Central memory CD8-positive, alpha-beta T cell (primary cell): Measurements from ENCODE around the gene ZAP70.

Experiments used
- ATAC-seq: fragments of 150-1000 bp; cut with Tn5 transposase; replicated peaks from 2 replicates; pipeline ENCODE4 v1.10.0; 2022; ENCODE audit warnings: mild to moderate bottlenecking, moderate FRiP score, moderate number of reproducible peaks; ENCODE audit not compliant: poor library complexity, severe bottlenecking; ENCODE audit errors: extremely low read depth
- DNase-seq, 2 donors: peaks; one replicate each; pipeline ENCODE4 v3.0.0; 2021; ENCODE audit warnings: low spot score in 2 of 2
- H3K27ac Mint-ChIP-seq: one replicate; pipeline ENCODE4 v1.8.0; 2022; ENCODE audit warnings: low read depth, mild to moderate bottlenecking, moderate library complexity, mixed read lengths
- H3K27me3 Mint-ChIP-seq: one replicate; pipeline ENCODE4 v1.8.0; 2022; ENCODE audit warnings: mixed read lengths
- H3K36me3 Mint-ChIP-seq: one replicate; pipeline ENCODE4 v1.8.0; 2022; ENCODE audit warnings: mild to moderate bottlenecking, moderate library complexity, mixed read lengths; ENCODE audit not compliant: insufficient read depth
- H3K4me1 Mint-ChIP-seq: one replicate; pipeline ENCODE4 v1.8.0; 2022; ENCODE audit warnings: mixed read lengths
- H3K4me3 Mint-ChIP-seq: one replicate; pipeline ENCODE4 v1.8.0; 2022; ENCODE audit warnings: mild to moderate bottlenecking, moderate library complexity, mixed read lengths
- H3K9me3 Mint-ChIP-seq: one replicate; pipeline ENCODE4 v1.8.0; 2022; ENCODE audit warnings: mixed read lengths

ZAP70 gene

GRCh38 chr2:97714950-97715652, 1.7 kb downstream of the ZAP70 start:
- peak overlapping the region; percentile 97 for H3K27ac Mint-ChIP-seq
- no peaks in the 10 kb centered on the region for H3K9me3 Mint-ChIP-seq
- peaks cover 44% of the 10 kb centered on the region for H3K36me3 Mint-ChIP-seq
- H3K4me3 Mint-ChIP-seq = peak overlapping the region; percentile 97
- no peak for DNase-seq
- no peaks in the 10 kb centered on the region for H3K27me3 Mint-ChIP-seq
- peaks cover 95% of the 10 kb centered on the region for H3K4me1 Mint-ChIP-seq
- ATAC-seq = no peak

- H3K4me3 Mint-ChIP-seq = peak overlapping the region; percentile 97
- peak overlapping the region; percentile 97 for H3K27ac Mint-ChIP-seq
- H3K4me1 Mint-ChIP-seq = peaks cover 94% of the 10 kb centered on the region
- H3K27me3 Mint-ChIP-seq = no peaks in the 10 kb centered on the region
- DNase-seq (no peak), ATAC-seq (no peak)
- no peaks in the 10 kb centered on the region for H3K9me3 Mint-ChIP-seq
- H3K36me3 Mint-ChIP-seq = peaks cover 53% of the 10 kb centered on the region
Measured at GRCh38 chr2:97715951-97716694, 2.7 kb downstream of the ZAP70 start.

- Mint-ChIP-seq H3K27ac (peak overlapping the region; percentile 97), H3K9me3 (no peaks in the 10 kb centered on the region), H3K27me3 (no peaks in the 10 kb centered on the region), H3K4me1 (peaks cover 88% of the 10 kb centered on the region), H3K4me3 (peak overlapping the region; percentile 97), H3K36me3 (peaks cover 54% of the 10 kb centered on the region)
- ATAC-seq = no peak
- no peak for DNase-seq
Measured at GRCh38 chr2:97716695-97717612, 3.6 kb downstream of the ZAP70 start.

- H3K4me1 Mint-ChIP-seq = peaks cover 87% of the 10 kb centered on the region
- no peak for DNase-seq
- H3K9me3 Mint-ChIP-seq = no peaks in the 10 kb centered on the region
- peak overlapping the region; percentile 97 for H3K4me3 Mint-ChIP-seq
- ATAC-seq = no peak
- H3K36me3 Mint-ChIP-seq = peaks cover 57% of the 10 kb centered on the region
- peak overlapping the region; percentile 97 for H3K27ac Mint-ChIP-seq
- no peaks in the 10 kb centered on the region for H3K27me3 Mint-ChIP-seq
Measured at GRCh38 chr2:97717613-97717995, 4.2 kb downstream of the ZAP70 start.

GRCh38 chr2:97718051-97718882, 4.9 kb downstream of the ZAP70 start:
- H3K36me3 Mint-ChIP-seq = peaks cover 59% of the 10 kb centered on the region

GRCh38 chr2:97718942-97719341, 5.6 kb downstream of the ZAP70 start:
- peak; percentile 11 for ATAC-seq
- Mint-ChIP-seq H3K4me3 (peak overlapping the region; percentile 97), H3K27me3 (no peaks in the 10 kb centered on the region), H3K9me3 (no peaks in the 10 kb centered on the region), H3K27ac (peak overlapping the region; percentile 97), H3K4me1 (peaks cover 88% of the 10 kb centered on the region), H3K36me3 (peaks cover 57% of the 10 kb centered on the region)
- DNase-seq = no peak

More at GRCh38 chr2:97718051-97718882, 4.9 kb downstream of the ZAP70 start:
- Mint-ChIP-seq H3K4me1 (peaks cover 90% of the 10 kb centered on the region), H3K27ac (peak overlapping the region; percentile 97), H3K9me3 (no peaks in the 10 kb centered on the region), H3K27me3 (no peaks in the 10 kb centered on the region), H3K4me3 (peak overlapping the region; percentile 97)
- peak; percentile 63 to 68 for DNase-seq
- peak; percentile 85 for ATAC-seq

GRCh38 chr2:97719362-97720155, 6.2 kb downstream of the ZAP70 start:
- Mint-ChIP-seq H3K4me3 (peak overlapping the region; percentile 97), H3K4me1 (peaks cover 88% of the 10 kb centered on the region), H3K36me3 (peaks cover 56% of the 10 kb centered on the region), H3K27ac (peak overlapping the region; percentile 97), H3K9me3 (no peaks in the 10 kb centered on the region), H3K27me3 (no peaks in the 10 kb centered on the region)
- ATAC-seq (no peak), DNase-seq (no peak)

- Mint-ChIP-seq H3K9me3 (no peaks in the 10 kb centered on the region), H3K4me3 (peak overlapping the region; percentile 97), H3K4me1 (peaks cover 88% of the 10 kb centered on the region), H3K27me3 (no peaks in the 10 kb centered on the region), H3K36me3 (peaks cover 61% of the 10 kb centered on the region), H3K27ac (peak overlapping the region; percentile 97)
- no peak for ATAC-seq
- no peak for DNase-seq
Measured at GRCh38 chr2:97720746-97721145, 7.4 kb downstream of the ZAP70 start.

- Mint-ChIP-seq H3K27me3 (no peaks in the 10 kb centered on the region), H3K27ac (no peak overlapping the region), H3K9me3 (no peaks in the 10 kb centered on the region), H3K36me3 (peaks cover 67% of the 10 kb centered on the region), H3K4me3 (peak overlapping the region; percentile 40), H3K4me1 (peaks cover 86% of the 10 kb centered on the region)
- ATAC-seq (no peak), DNase-seq (no peak)
Measured at GRCh38 chr2:97722227-97722626, 8.9 kb downstream of the ZAP70 start.

GRCh38 chr2:97723156-97724072, 10.0 kb downstream of the ZAP70 start:
- Mint-ChIP-seq H3K27ac (peak overlapping the region; percentile 64), H3K4me3 (peak overlapping the region; percentile 40), H3K36me3 (peaks cover 75% of the 10 kb centered on the region), H3K27me3 (no peaks in the 10 kb centered on the region), H3K4me1 (peaks cover 86% of the 10 kb centered on the region), H3K9me3 (no peaks in the 10 kb centered on the region)
- DNase-seq (no peak), ATAC-seq (no peak)
